Measurements from ENCODE around the gene TMEM88.
"Not testable (repeated sequence)": the region's sequence is repeated elsewhere in the genome, so short reads cannot be mapped to it uniquely, and the experiment has no call there.

The TMEM88 gene

GRCh38 chr17:7856811-7857712 lies 2.2 kb downstream of the TMEM88 start, which contains the start of gene NAA38:
Gene NAA38 (minus strand): TSS chr17:7857559. CDS start chr17:7857463, 96 bp downstream.
- peak; percentile 81 for DNase-seq

DNA sequence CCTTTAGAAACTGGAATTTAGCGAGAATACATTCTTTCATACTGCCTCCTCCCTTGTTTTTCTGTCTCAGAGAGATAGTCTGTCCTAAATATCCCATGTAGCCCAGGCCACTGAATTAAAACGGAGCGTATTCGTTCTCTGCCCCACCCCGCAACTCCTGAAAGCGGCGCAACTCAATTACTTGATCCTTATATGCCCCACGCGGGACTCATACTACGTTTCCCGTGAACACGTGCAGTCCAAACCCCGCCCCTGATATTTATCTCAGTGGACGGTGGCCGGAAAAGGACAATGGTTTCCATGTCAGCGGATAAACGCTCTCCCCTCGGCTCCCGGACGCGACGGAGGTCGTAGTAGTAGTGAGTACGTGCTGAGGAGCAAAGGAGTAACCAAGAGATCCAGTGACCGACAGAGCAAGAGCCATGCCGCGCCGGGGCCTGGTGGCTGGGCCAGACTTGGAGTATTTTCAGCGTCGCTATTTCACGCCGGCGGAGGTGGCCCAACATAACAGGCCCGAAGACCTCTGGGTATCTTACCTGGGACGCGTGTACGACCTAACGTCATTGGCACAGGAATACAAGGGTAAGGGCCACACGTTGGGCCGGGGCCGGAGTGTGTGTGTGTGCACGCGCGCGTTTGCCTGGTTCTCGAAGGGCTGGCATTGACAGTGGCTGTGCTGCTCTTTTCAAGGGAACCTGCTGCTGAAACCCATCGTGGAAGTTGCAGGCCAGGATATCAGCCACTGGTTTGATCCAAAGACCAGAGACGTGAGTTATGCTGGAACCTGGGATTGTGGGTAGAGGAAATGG lies 3.1 kb downstream of the TMEM88 start, which contains the start of gene CYB5D1:
TSS of gene CYB5D1 (plus strand) at position 291 of the 809 bp plus-strand sequence. CDS start at position 423, 132 bp downstream.
- no peak for DNase-seq

- no peak for DNase-seq
Observed at GRCh38 chr17:7858522-7858810, 3.6 kb downstream of the TMEM88 start.

GRCh38 chr17:7859028-7859427 lies 4.2 kb downstream of the TMEM88 start:
- DNase-seq, result no peak

- no peak for DNase-seq
Observed at GRCh38 chr17:7862692-7863437, 8.0 kb downstream of the TMEM88 start.

GRCh38 chr17:7864384-7864783 lies 9.5 kb downstream of the TMEM88 start:
- DNase-seq, result not testable (repeated sequence)

GRCh38 chr17:7864995-7865650 lies 10.3 kb downstream of the TMEM88 start:
- DNase-seq, result no peak

DNA sequence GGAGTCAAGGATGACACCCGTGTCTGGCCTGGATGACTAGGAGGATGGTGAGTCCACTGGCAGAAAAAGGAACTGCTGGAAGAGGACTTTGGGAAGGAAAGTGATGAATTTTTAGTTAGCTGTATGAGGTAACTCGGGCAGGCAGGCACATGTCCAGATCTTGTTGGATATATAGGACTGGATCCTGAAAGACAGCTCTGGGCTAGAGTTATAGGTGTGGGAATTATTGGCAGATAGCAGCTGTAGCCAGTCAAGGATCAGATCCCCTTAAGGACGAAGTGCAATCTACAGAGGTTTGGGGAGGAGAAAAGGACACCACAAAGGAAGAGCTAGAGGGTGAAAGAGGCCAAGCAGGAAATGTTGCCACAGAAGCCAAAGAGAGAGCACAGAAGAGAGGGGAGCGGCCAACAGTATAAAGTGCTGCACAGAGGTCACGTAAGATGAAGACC lies 13.0 kb downstream of the TMEM88 start:
- DNase-seq, result no peak

DNA sequence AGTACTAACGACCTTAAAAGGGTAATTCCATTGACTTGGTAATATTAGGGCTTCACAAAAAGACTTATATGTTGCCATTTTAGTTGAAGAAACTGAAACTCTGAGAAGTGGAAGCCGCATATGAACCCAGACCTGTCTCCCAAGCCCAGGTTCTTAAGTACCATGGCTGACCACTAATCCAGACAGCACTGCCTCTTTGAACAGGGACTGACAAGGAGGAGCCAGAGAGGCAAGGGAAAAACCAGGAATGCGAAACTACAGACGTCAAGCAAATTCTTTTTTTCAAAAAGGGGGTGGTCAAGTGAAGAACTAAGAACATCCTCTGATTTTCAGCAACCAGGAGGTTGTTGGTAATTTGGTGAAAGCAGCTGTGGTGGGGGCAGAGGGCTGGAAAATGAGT lies 18.2 kb downstream of the TMEM88 start:
- DNase-seq, result no peak

DNA sequence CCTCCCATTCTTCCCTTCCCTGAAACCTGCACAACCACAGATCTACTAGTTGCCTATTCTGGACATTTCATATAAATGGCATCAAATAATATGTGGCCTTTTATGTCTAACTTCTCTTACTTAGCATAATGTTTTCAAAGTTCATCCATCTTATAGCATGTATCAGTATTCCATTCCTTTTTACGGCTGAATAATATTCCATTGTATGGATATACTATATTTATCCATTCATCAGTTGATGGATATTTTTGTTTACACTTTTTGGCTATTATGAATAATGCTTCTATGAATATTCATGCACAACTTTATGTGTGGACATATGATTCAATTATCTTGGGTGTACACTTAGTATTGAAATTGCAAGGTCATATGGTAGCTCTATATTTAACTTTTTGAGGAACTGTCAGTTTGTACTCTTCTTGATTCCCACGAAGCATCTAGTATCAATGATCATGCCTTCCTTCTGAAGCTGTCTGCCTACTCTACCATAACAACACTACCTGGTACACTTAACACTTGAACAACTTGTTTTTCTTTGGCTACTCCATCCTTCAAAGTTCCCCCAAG lies 21.0 kb downstream of the TMEM88 start:
- DNase-seq, result no peak

GRCh38 chr17:7878234-7878633 lies 23.4 kb downstream of the TMEM88 start:
- no peak for DNase-seq

DNA sequence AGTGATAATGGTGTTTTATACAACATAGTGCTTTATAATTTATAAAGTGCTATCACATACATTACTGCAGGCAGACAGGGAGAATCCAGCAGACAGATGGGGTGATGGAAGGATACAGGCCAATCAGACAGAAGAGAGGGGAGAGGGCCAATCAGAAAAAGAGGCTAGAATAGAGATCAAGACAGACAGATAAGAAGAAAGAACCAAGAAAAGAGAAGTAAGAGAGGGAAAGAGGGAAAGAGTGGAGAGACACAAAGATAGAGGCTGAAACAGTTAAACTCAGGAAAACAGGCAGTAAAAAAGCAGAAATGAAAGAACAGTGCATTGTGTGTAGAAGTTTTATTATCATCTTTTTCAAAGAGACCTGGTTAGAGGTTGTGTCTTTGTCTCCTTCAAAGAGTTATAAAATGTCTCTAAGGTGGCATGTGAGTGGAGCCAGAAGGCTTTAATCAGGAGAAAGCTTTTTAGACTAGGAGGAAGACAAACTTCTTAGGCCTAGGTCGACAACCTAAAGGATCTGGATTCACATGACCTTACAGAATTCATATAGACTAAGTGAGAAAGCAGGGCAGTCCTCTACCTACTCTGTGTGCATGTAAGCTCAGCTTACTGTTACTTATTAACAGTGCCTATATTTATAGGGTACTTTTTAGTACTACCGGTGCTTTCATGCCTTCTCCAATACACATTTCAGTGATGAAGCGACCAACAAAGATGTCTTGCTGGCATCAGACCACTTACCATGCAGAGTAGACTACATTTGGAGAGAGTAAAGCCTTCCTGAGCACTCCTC lies 25.4 kb downstream of the TMEM88 start:
- DNase-seq, result no peak

- DNase-seq, result no peak
Observed at GRCh38 chr17:7881276-7882054, 26.6 kb downstream of the TMEM88 start.

GRCh38 chr17:7882068-7882467 lies 27.2 kb downstream of the TMEM88 start:
- DNase-seq, result no peak

DNA sequence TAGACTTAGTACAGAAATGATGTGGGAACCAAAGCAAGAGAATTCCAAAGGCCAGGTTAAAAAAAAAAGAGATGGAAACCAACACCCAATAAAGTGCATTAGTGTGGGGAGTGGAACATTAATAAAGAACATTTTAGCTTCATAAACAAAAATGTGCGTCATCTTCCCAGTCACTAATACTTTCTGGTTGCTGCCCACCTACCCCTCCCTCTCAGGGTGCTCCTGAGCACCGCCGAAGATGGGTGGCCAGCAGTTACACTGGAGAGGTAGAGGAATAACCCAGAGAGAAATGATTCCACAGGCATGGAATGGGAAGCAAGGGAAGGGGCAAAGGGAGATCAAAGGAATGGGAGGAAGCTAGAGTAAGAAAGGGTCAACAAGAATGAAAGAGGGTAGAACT lies 27.8 kb downstream of the TMEM88 start:
- no peak for DNase-seq

- no peak for DNase-seq
Observed at GRCh38 chr17:7883781-7884386, 29.0 kb downstream of the TMEM88 start.

DNA sequence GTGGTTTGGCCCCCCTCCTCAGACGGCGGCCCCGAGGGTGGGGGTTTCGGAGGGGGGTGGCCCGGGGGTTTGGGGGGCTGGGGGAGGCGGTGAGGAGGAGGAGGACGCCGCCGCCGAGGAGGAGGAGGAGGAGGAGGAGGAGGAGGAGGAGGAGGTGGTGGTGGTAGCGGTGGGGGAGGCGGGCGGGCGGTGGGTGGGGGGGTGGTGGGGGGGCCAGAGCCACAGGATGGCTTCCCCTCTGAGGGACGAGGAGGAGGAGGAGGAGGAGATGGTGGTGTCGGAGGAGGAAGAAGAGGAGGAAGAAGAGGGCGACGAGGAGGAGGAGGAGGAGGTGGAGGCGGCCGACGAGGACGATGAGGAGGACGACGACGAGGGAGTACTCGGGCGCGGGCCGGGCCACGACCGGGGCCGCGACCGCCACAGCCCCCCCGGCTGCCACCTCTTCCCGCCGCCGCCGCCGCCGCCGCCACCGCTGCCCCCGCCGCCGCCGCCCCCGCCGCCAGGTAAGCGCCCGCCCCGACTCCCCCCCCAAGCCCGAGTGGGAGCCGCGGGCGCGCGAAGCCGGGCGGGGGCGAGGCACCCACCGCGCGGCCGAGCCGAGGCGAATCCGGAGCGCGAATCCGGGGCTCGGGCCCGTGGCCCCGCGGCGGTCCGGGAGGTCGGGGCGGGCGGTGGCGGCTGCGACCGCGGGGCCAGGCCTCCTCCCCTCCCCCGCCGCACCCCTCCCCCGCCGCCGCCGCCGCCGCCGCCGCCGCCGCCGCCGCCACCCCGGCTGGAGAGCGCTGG lies 29.9 kb downstream of the TMEM88 start:
- DNase-seq, result peak; percentile 52

DNA sequence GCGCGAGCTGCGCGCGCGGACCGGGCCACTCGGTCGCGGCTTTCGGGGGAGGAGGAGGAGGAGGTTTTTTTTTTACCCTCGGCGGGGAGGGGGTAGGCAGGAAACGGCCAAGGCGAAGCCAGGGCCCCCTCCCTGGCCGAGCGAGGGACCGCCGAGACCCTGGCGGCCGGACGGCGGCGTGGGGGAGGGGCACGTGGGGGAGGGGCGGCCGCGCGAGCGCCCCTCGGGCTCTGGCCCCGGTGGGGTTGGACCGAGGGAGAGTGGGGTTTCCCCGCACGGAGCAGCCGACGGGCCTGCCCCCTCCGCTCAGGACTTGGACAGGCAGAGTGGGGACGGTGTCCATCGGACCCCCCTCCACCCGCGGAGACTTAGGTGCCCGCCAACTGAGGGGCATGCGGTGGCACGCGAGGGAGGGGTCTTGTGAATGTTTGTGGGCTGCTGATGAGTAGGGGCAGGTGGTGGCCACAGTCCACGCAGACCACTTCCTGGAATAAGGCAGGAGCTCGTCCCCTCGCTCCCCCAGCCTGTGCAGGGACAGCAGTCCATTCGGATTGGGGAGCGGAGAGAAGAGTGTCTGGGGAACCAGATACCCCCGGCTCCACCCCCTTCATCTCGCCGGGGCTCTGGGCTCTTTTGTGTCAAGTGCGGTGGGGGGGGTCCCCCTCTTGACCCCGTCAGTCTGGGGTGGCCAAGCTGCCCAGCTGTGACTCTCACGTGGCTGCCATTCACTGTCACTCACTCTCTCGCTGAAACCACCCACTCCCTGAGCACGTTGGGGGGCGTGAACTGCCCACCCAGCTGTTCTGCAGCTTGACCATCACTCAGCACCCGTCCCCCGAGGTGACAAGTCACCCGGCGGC lies 30.7 kb downstream of the TMEM88 start:
- DNase-seq, result no peak

All from activated gamma-delta T cell (primary cell).